Stimulated activated memory B cell treated with anti-CD40 and anti-IgM and Interleukin-4, amounts not matched to agents 10 μg/mL and 1 μg/mL and 100 μg/mL, for 72 hours (primary cell): ENCODE results near the gene TDRD12.
"Not testable (repeated sequence)": the region's sequence is repeated elsewhere in the genome, so short reads cannot be mapped to it uniquely, and the experiment has no call there.

ENCODE experiments used
- ATAC-seq: fragments of 150-1000 bp; cut with Tn5 transposase; 2 replicates; pipeline ENCODE4 v1.10.0; 2021
- H3K27ac Mint-ChIP-seq: one replicate; pipeline ENCODE4 v1.8.0; 2022; ENCODE audit warnings: mild to moderate bottlenecking, mixed read lengths
- H3K27me3 Mint-ChIP-seq: one replicate; pipeline ENCODE4 v1.8.0; 2022; ENCODE audit warnings: mixed read lengths
- H3K36me3 Mint-ChIP-seq: one replicate; pipeline ENCODE4 v1.8.0; 2022; ENCODE audit warnings: mixed read lengths
- H3K4me1 Mint-ChIP-seq: one replicate; pipeline ENCODE4 v1.8.0; 2022; ENCODE audit warnings: mixed read lengths
- H3K4me3 Mint-ChIP-seq: one replicate; pipeline ENCODE4 v1.8.0; 2022; ENCODE audit warnings: mild to moderate bottlenecking, moderate library complexity, mixed read lengths
- H3K9me3 Mint-ChIP-seq: one replicate; pipeline ENCODE4 v1.8.0; 2022; ENCODE audit warnings: mixed read lengths

TDRD12 gene

DNA sequence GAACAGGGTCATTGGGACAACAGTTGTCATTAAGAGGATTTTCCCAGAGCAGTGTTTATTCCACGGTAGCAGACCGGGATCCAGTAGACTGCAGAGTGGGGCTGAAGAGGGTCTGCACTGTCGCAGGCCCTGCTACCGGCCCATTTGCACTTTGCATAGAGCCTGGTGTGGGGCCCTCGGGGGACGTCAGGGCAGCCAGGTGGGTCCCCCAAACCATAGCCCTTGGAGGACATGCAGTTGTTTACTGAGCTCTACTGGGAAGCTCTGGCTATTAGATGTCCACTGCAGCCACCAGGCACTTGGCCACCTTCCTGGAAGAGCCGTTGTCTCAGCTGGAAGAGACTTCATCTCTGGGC lies 104.2 kb downstream of the TDRD12 start:
- Mint-ChIP-seq H3K27ac (no peak overlapping the region), H3K4me3 (no peak overlapping the region), H3K4me1 (peaks cover 8% of the 10 kb centered on the region), H3K9me3 (no peaks in the 10 kb centered on the region), H3K36me3 (no peaks in the 10 kb centered on the region), H3K27me3 (peaks cover 48% of the 10 kb centered on the region)
- no peak for ATAC-seq

DNA sequence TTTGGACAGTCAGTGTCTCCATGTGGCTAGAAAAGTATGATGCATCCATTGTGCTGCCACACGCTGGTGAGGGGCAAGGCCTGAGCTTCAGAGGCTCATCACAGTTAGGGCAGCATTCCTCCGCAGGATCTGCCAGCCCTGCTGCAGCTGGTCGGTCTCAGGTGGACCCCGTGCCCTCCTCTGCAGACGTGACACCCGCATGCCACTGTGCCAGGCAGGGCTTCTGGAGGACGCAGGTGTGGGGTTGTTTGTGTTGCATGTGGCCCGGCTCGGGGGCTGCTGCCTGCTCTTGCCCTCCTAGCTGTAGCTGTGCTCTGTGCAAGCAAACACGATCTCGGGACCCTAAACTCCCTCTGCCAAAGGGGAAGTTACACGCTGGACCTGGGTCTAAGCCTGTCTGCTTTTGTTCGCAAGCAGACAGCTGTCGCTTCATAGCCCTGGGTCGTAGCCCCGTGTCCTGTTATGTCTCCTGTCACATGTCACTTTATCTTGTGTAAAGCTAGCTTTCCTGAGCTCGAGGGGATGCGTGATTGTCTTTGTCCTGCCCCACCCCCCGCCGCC lies 104.7 kb downstream of the TDRD12 start:
- no peak for ATAC-seq
- Mint-ChIP-seq H3K27ac (no peak overlapping the region), H3K27me3 (peaks cover 43% of the 10 kb centered on the region), H3K4me3 (no peak overlapping the region), H3K9me3 (no peaks in the 10 kb centered on the region), H3K4me1 (peaks cover 8% of the 10 kb centered on the region), H3K36me3 (no peaks in the 10 kb centered on the region)

DNA sequence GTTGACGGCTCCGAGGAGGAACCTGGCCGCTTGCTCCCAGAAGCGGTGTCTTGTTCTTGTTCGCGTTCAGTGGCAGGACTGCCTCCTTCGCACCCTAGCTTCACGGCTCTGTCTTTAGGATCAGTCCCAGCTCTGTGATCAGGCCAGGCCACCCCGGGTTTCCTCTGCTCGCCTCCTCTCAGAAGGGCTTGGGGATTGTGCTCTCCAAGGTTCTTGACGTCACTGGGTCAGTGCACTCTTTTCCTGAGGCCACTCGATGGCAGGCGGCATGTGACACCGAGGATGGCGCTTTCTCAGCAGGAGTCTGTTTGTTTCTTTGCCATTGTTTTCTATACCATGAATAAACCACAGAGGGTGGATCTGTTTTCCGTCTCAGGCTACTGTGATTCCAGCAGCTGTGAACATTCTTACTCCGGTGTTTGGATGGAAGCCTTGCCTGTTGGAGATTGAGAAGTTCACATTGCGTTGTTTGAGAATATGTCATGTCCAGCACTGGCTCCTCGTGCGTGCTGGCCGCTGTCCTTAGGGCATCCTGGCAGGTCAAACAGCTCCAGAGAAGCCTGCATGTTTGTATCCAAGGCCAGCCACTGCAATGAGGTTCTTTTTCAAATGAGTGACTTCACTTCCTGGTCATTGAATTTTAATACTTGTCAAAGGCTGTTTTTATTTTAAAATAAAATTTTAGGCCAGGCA lies 105.5 kb downstream of the TDRD12 start:
- no peak overlapping the region for H3K27ac Mint-ChIP-seq
- ATAC-seq, result no peak
- no peak overlapping the region for H3K4me3 Mint-ChIP-seq

DNA sequence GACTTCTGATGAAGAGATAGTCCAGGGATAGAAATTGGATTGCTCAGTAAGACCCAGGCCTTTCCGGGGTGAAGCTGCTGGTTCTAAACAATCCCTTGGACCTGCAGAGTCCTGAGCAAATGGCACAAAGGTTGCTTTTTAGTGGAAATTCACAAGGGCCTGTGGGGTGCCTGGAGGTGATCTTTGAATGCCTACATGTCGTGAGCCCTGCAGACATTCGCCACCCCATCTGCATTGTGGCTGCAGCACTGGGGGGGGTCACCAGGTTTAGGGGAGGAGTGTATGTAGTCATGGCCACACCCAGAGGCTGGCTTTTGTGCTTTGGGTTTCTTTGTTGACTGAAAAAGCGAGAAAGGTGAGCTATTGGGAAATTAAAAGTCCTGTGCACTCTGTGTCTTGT lies 108.6 kb downstream of the TDRD12 start:
- Mint-ChIP-seq H3K36me3 (no peaks in the 10 kb centered on the region), H3K4me1 (no peaks in the 10 kb centered on the region), H3K9me3 (no peaks in the 10 kb centered on the region), H3K4me3 (no peak overlapping the region), H3K27ac (no peak overlapping the region), H3K27me3 (peaks cover 15% of the 10 kb centered on the region)
- ATAC-seq, result no peak

More for the DNA sequence above, 105.5 kb downstream of the TDRD12 start:
- no peaks in the 10 kb centered on the region for H3K36me3 Mint-ChIP-seq
- peaks cover under 1% of the 10 kb centered on the region for H3K4me1 Mint-ChIP-seq
- no peaks in the 10 kb centered on the region for H3K9me3 Mint-ChIP-seq
- peaks cover 35% of the 10 kb centered on the region for H3K27me3 Mint-ChIP-seq

DNA sequence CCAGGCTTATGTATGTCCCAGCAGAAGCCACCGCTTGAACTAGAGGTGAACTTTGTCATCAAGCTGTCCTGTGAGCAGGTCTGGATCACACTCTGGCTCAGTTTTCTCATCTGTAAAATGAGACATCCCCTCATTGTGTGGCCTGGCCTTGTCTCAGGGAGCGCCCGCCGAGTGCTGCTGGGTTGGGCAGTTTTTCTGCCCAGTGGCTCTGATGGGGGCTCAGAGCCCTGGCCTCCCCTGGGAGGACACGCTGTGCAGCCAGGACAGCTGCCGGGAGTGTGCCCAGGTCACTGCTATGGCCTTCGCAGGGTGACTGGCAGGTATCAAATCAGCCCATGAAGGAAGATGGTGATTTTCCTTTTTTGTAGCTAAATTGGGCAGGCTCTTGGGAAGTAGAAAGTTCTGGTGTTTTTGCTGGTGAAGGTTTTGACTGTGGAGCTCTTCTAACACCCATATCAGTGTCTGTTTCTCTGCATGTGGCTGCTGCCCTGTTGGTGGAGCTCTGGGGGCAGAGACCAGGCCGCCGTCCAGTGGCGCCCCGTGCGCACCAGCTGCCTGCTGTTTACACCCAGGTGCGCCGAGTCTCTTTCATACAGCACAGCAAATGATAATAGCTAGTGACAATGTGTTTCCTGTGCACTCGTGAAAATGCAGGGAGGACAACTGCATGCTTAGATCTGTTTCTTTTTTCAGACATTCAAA lies 109.2 kb downstream of the TDRD12 start:
- Mint-ChIP-seq H3K9me3 (no peaks in the 10 kb centered on the region), H3K4me3 (no peak overlapping the region), H3K27me3 (peaks cover 9% of the 10 kb centered on the region), H3K27ac (no peak overlapping the region), H3K4me1 (no peaks in the 10 kb centered on the region), H3K36me3 (no peaks in the 10 kb centered on the region)
- ATAC-seq, result no peak

DNA sequence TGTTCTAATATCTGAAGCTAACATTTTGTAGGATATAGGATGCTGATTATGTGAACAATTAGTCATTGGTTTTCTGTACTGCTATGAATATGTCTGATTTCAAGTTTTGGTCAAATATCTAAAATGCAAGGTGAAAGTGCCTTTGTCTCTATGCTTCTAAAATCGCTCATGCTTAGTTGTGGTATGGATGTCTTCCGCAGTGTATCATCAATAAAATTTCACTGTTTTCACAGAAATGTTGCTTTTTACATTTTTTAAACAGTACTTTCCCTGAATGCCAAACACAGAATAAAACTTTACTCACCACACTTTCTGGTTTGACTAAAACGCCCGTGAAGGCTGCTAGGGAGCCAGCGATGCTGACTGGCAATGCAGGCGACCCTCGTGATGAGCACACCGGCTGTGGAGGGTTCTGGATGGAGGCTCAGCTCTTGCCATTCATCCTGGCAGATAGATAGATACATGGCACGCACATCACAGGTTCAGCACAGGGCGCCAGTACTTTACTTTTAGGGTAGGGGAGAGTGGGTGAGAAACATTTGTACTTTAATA lies 109.9 kb downstream of the TDRD12 start:
- no peaks in the 10 kb centered on the region for H3K9me3 Mint-ChIP-seq
- peaks cover 9% of the 10 kb centered on the region for H3K27me3 Mint-ChIP-seq
- no peak for ATAC-seq
- no peak overlapping the region for H3K4me3 Mint-ChIP-seq
- H3K27ac Mint-ChIP-seq, result no peak overlapping the region
- H3K4me1 Mint-ChIP-seq, result no peaks in the 10 kb centered on the region
- no peaks in the 10 kb centered on the region for H3K36me3 Mint-ChIP-seq

DNA sequence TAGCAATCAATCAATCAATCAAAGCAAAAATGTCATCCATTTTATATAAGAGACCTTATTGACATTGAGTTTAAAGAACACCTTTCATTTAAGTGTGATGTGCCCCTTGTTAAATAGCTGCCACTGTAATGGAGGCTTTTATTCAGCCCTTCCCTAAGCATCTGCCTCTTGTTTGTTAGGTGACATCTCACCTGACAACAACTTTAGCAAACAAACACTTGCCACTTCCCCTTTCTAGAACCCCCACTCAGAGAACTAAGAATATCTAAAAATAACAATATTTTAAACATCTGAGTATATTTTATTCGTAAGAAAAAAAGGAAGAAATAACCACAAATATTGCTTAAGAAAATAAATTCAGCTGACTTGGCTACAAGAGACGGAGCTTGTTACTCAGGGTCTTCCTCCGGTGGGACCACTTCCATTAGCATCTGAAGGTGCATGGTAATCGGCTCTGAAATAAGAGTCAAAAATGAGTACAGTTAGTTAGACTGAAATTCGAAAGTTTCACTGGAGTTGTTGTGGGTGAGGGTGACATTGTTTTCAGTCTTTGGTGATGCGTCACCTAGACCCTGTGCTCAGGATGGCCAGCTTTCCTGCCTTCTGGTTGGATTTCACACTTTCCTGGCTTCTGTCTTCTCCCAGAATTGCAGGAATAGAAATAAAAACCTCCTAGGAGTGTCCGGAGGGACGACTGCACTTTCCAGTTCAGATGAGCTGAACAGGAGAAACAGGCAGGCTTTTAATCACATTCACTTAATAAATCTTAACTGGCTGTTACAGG lies 110.9 kb downstream of the TDRD12 start:
- Mint-ChIP-seq H3K4me3 (no peak overlapping the region), H3K27ac (no peak overlapping the region), H3K9me3 (no peaks in the 10 kb centered on the region), H3K27me3 (no peaks in the 10 kb centered on the region), H3K36me3 (no peaks in the 10 kb centered on the region), H3K4me1 (no peaks in the 10 kb centered on the region)
- no peak for ATAC-seq

DNA sequence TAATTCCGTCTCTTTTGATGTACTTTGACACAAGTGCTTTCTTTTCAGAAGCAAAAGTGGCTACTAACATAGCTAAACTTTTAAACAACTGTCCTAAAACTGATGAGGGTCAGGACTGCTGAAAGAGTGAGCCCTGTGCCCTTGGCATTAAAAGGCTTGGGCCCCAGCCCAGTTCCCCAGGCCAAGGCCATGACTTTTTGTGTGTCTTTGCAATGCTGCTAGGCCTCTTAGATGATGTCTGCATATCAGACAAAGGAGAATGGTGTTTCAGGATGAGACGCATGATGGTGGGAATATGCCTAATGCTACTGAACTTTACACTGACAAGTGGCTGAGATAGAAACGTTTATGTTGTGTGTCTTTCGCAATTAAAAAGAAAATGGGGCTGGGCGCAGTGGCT lies 112.0 kb downstream of the TDRD12 start:
- Mint-ChIP-seq H3K27me3 (no peaks in the 10 kb centered on the region), H3K27ac (no peak overlapping the region), H3K4me3 (no peak overlapping the region), H3K36me3 (no peaks in the 10 kb centered on the region), H3K9me3 (no peaks in the 10 kb centered on the region), H3K4me1 (no peaks in the 10 kb centered on the region)
- ATAC-seq, result no peak

DNA sequence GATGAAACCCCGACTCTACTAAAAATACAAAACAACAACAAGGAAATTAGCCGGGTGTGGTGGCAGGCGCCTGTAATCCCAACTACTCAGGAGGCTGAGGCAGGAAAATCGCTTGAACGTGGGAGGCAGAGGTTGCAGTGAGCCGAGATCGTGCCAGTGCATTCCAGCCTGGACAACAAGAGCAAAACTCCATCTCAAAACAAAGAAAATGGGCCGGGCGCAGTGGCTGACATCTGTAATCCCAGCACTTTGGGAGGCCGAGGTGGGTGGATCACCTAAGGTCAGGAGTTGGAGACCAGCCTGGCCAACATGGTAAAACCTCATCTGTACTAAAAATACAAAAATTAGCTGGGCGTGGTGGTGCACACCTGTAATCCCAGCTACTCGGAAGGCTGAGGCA lies 112.5 kb downstream of the TDRD12 start:
- H3K27me3 Mint-ChIP-seq, H3K4me3 Mint-ChIP-seq, ATAC-seq, H3K9me3 Mint-ChIP-seq, H3K27ac Mint-ChIP-seq, H3K4me1 Mint-ChIP-seq, H3K36me3 Mint-ChIP-seq: not testable (repeated sequence)

DNA sequence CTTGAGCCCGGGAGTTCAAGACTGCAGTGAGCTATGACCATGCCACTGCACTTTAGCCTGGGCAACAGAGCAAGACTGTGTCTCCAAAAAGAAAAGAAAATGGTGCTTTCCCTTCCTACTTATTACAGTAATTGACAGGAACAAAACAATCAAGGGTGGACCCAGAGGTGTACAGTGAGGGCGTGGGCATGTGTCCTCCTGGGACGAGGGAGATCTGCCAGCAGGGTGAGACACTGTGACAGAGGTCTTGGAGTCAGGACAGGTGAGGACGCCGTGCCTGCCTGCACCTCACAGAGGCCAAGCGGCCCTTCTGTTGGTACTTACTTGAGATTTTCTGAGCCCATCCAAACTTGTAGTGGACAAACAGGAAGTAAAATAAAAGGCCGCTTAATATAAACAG lies 113.3 kb downstream of the TDRD12 start:
- not testable (repeated sequence) for H3K36me3 Mint-ChIP-seq, ATAC-seq, H3K4me3 Mint-ChIP-seq, H3K27ac Mint-ChIP-seq, H3K9me3 Mint-ChIP-seq, H3K27me3 Mint-ChIP-seq, H3K4me1 Mint-ChIP-seq

DNA sequence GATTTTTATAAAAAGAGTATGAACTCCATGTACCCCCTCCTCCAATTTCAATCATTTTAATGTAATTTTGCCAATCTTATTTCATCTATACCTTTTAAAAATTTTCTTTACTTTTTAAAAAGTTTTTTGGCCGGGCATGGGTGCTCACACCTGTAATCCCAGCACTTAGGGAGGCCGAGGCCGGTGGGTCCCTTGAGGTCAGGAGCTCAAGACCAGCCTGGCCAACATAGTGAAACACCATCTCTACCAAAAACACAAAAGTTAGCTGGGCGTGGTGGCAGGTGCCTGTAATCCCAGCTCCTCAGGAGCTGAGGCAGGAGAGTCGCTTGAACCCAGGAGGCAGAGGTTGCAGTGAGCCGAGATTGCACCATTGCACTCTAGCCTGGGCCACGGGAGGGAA lies 113.8 kb downstream of the TDRD12 start:
- not testable (repeated sequence) for ATAC-seq, H3K27ac Mint-ChIP-seq, H3K36me3 Mint-ChIP-seq, H3K4me1 Mint-ChIP-seq, H3K4me3 Mint-ChIP-seq, H3K9me3 Mint-ChIP-seq, H3K27me3 Mint-ChIP-seq

DNA sequence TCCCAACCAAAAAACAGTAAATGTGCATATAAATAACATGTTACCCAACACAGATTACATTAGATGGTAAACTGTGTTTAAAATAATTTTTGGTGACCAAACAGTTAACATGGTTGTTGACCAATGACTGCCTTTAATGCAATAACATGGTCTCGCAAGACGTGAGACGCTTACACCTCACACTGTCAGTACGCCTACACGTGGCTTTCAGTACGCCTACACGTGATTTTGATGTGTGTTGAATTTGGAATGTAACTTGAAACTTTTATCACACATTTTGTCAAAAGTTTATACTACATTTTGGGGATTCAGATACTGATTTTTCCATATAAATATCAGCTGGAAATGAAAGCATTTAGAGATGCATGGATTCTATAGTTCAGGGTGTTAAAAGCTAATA lies 118.0 kb downstream of the TDRD12 start:
- no peak for ATAC-seq
- H3K27ac Mint-ChIP-seq, result no peak overlapping the region
- no peaks in the 10 kb centered on the region for H3K27me3 Mint-ChIP-seq
- peaks cover 11% of the 10 kb centered on the region for H3K36me3 Mint-ChIP-seq
- H3K4me1 Mint-ChIP-seq, result no peaks in the 10 kb centered on the region
- H3K4me3 Mint-ChIP-seq, result no peak overlapping the region
- H3K9me3 Mint-ChIP-seq, result peaks cover 14% of the 10 kb centered on the region

DNA sequence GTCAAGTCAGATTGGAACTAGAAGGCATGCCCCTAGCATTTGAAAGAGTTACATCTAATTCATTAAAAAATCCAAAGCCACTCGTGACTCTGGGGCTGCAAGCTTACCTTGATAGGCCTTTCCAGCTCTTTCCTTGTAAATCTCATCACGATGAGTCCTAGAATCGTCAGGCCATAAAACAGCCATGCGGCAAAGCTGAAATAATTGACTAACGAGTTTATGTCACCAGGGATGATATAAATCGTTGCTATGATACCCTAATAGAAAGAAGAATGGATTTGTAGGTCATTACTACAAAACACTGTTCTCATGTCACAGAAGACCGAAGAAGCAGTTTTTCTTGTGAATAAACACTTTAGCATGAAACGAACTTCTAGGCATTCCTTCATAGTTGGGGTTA lies 122.5 kb downstream of the TDRD12 start:
- H3K4me3 Mint-ChIP-seq, result no peak overlapping the region

DNA sequence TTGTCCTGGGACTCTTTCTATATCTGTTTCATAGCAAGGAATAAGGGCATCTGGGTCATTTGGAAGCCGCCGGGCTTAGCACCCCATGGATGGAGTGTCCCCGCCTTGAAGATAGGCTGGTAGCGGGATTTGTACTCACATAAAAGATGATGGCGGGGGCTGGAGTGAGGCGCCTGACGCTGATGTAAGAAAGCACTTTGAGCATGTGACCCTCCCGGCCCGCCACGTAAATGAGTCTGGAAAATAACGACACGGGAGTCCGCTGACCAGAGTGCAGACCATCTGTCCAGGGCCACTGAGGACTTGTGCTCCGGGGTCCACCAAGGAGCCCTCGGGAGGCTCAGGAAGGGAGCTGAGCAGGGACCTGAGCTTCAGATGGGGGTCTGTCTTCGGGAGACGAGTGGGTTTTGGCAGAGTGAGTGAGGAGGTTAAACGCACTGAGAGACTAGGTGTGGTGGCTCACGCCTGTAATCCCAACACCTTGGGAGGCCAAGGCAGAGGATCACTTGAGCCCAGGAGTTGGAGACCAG lies 124.2 kb downstream of the TDRD12 start:
- peaks cover 19% of the 10 kb centered on the region for H3K9me3 Mint-ChIP-seq
- no peaks in the 10 kb centered on the region for H3K4me1 Mint-ChIP-seq
- no peak overlapping the region for H3K27ac Mint-ChIP-seq
- no peak for ATAC-seq
- H3K4me3 Mint-ChIP-seq, result no peak overlapping the region
- H3K36me3 Mint-ChIP-seq, result peaks cover 21% of the 10 kb centered on the region
- no peaks in the 10 kb centered on the region for H3K27me3 Mint-ChIP-seq

More for the DNA sequence above, 122.5 kb downstream of the TDRD12 start:
- Mint-ChIP-seq H3K4me1 (no peaks in the 10 kb centered on the region), H3K27ac (no peak overlapping the region), H3K27me3 (no peaks in the 10 kb centered on the region), H3K9me3 (peaks cover 14% of the 10 kb centered on the region), H3K36me3 (peaks cover 18% of the 10 kb centered on the region)
- no peak for ATAC-seq

DNA sequence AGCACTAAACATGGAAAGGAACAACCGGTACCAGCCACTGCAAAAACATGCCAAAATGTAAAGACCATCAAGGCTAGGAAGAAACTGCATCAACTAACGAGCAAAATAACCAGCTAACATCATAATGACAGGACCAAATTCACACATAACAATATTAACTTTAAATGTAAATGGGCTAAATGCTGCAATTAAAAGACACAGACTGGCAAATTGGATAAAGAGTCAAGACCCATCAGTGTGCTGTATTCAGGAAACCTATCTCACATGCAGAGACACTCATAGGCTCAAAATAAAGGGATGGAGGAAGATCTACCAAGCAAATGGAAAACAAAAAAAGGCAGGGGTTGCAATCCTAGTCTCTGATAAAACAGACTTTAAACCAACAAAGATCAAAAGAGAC lies 128.5 kb downstream of the TDRD12 start:
- not testable (repeated sequence) for ATAC-seq, H3K27ac Mint-ChIP-seq, H3K4me1 Mint-ChIP-seq, H3K27me3 Mint-ChIP-seq, H3K4me3 Mint-ChIP-seq, H3K9me3 Mint-ChIP-seq
- peaks cover 10% of the 10 kb centered on the region for H3K36me3 Mint-ChIP-seq
